ENCODE measurements around the gene HLA-DMA.
A peak's percentile ranks its signal among the peaks of the same experiment; 100 is the strongest.

DNA sequence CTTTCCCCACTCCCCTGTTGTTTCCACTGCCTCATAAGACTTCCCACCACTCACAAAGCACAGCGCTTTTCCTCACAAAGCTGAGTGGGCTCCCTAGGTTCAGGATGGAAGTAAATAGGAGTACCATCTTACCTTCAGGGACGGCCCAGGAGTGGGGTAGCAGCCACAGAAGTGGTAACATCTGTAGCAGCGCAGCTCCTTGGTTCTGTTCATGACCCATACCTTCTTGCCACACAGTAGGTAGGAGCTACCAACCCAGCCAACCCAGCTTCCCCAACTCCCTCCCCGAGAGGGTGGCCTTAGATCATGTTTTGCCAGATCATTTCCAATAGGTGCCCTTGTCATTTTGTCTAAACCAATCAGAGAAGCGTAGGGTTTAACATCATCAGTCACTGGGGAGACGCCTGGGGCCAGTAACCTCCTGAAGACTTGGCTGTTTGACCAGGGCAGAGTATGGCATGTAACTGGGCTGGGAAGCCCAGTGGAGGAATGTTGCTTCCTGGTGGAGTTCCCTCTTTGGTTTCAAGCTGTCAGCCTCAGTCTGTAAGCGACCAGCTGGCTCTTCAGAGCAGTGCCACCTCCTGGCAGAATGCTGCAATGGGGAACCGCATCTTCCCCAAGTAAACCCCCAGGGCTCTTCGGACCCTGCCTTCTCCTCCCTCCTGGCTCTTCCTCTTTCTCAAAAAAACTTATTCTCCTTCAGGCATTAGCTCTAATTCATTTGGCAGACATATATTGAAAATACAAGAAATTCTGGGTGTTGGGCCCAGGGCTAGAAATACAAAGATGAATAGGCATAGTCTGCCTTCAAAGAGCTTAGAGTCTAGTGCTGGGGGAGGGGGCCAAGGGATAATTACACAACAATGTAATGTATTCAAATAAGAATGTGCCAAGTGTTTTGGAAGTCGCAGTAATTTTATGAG is at the start of gene HLA-DMA:
- TF ChIP-seq POLR2A (IDR thresholded peaks at IDR 0.05): peak; percentile 11 to 93 (median 69)
- TF ChIP-seq, protein P1, sequence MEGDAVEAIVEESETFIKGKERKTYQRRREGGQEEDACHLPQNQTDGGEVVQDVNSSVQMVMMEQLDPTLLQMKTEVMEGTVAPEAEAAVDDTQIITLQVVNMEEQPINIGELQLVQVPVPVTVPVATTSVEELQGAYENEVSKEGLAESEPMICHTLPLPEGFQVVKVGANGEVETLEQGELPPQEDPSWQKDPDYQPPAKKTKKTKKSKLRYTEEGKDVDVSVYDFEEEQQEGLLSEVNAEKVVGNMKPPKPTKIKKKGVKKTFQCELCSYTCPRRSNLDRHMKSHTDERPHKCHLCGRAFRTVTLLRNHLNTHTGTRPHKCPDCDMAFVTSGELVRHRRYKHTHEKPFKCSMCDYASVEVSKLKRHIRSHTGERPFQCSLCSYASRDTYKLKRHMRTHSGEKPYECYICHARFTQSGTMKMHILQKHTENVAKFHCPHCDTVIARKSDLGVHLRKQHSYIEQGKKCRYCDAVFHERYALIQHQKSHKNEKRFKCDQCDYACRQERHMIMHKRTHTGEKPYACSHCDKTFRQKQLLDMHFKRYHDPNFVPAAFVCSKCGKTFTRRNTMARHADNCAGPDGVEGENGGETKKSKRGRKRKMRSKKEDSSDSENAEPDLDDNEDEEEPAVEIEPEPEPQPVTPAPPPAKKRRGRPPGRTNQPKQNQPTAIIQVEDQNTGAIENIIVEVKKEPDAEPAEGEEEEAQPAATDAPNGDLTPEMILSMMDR (IDR thresholded peaks at IDR 0.05): peak; percentile 68 to 94 (median 87)

Data from body of pancreas (tissue), 4 donors.